Stimulated activated naive CD8-positive, alpha-beta T cell treated with anti-CD3 and anti-CD28 coated beads, Interleukin-15, Interleukin-2, amounts not matched to agents 100 ng/mL and 50 ng/mL, for 24 hours (primary cell): ENCODE results near the gene NUBPL.
"Not testable (repeated sequence)": the region's sequence is repeated elsewhere in the genome, so short reads cannot be mapped to it uniquely, and the experiment has no call there.

ENCODE experiments used
- H3K27ac Mint-ChIP-seq: one replicate; pipeline ENCODE4 v1.8.0; 2021; ENCODE audit warnings: mild to moderate bottlenecking, mixed read lengths
- H3K27me3 Mint-ChIP-seq: one replicate; pipeline ENCODE4 v1.8.0; 2021; ENCODE audit warnings: mixed read lengths
- H3K36me3 Mint-ChIP-seq: one replicate; pipeline ENCODE4 v1.8.0; 2021; ENCODE audit warnings: low read depth, mixed read lengths
- H3K4me1 Mint-ChIP-seq: one replicate; pipeline ENCODE4 v1.8.0; 2021; ENCODE audit warnings: low read depth, mixed read lengths
- H3K4me3 Mint-ChIP-seq: one replicate; pipeline ENCODE4 v1.8.0; 2021; ENCODE audit warnings: mild to moderate bottlenecking, mixed read lengths
- H3K9me3 Mint-ChIP-seq: one replicate; pipeline ENCODE4 v1.8.0; 2021; ENCODE audit warnings: mixed read lengths

Gene NUBPL

DNA sequence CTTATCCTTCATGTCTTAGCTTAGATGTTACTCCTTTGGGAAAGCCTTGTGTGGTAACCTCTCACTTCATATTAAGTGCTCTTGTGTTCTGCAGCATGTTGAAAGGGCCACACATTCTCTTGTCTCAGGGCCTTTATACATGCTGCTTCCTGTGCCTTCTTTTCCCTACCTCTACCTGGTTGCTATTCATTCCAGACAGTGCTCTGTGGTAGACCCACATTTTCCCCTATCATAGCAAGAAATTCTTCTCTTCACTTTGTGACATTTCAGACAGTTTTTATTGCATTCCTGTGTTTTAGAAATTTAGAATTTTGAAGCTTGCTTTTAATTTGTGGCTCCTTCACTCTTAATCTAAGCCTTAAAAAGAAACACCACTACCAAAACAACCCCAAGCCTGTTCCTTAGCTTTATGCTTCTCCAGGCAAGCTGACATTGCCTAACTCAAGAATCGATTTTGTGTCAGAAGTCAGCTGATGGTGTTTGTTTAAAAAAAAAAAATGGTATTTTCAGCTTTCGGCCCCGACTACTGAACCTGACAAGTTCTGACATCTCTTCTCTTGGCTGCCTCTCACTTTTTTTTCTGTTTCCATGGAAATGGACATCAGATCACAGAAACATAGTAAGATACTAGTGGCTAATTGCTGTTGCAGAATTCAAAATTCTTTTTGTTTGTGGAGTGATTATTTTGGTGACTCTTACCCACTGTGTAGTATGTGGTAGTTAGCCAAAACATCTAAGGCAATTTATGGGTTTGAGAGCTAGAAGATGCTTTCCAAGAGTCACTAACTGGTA lies 156.3 kb downstream of the NUBPL start:
- no peaks in the 10 kb centered on the region for H3K4me1 Mint-ChIP-seq
- H3K4me3 Mint-ChIP-seq = no peak overlapping the region
- peaks cover 2% of the 10 kb centered on the region for H3K9me3 Mint-ChIP-seq
- H3K27ac Mint-ChIP-seq = no peak overlapping the region
- no peaks in the 10 kb centered on the region for H3K27me3 Mint-ChIP-seq
- H3K36me3 Mint-ChIP-seq = peaks cover 26% of the 10 kb centered on the region

- Mint-ChIP-seq H3K27me3 (no peaks in the 10 kb centered on the region), H3K9me3 (peaks cover 7% of the 10 kb centered on the region), H3K36me3 (peaks cover 24% of the 10 kb centered on the region), H3K27ac (no peak overlapping the region), H3K4me3 (no peak overlapping the region), H3K4me1 (no peaks in the 10 kb centered on the region)
These were observed 157.4 kb downstream of the NUBPL start for GRCh38 chr14:31718585-31718984.

- Mint-ChIP-seq H3K27me3 (no peaks in the 10 kb centered on the region), H3K4me1 (no peaks in the 10 kb centered on the region), H3K9me3 (peaks cover 7% of the 10 kb centered on the region), H3K4me3 (no peak overlapping the region), H3K36me3 (peaks cover 24% of the 10 kb centered on the region), H3K27ac (no peak overlapping the region)
These were observed 157.8 kb downstream of the NUBPL start for GRCh38 chr14:31718985-31719384.

DNA sequence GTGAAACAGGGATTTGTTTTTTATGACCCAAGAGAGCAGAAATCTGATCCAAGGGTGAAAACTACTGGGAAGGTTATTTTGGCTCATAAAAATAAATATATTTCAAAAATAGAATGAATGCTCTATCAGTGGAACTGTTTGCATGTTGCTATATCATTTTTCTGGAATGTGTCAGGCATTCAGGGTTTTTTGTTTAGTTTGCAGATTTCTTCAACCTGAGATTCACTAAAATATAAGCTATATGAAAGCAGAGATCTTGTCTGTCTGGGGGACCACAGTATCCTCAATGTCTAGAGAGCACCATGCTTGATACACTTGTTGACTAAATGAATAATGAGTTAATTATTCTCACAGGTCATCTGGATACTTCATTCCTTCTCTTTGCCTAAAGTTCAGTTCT lies 165.1 kb downstream of the NUBPL start:
- Mint-ChIP-seq H3K4me3 (no peak overlapping the region), H3K4me1 (no peaks in the 10 kb centered on the region), H3K9me3 (peaks cover 28% of the 10 kb centered on the region), H3K36me3 (peaks cover 46% of the 10 kb centered on the region), H3K27ac (no peak overlapping the region), H3K27me3 (no peaks in the 10 kb centered on the region)

DNA sequence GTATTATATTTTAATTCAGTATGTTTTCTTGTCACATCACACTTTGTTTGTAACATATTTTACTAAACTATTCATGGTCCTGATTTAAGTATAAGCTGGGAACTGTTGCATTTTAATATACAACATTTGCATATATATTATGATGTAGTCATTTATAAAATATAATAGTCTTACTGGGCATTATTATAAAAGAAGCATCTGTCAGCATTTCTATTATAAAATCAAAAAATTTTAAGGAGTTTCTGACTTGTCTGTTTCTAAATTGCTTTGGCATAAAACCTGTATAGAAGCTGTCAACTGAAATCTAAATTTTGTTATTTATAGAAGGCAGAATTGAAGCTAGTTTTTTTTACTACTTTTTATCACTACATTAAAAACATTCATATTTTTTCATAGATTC lies 166.6 kb downstream of the NUBPL start:
- Mint-ChIP-seq H3K36me3 (peaks cover 46% of the 10 kb centered on the region), H3K27me3 (no peaks in the 10 kb centered on the region), H3K27ac (no peak overlapping the region), H3K4me1 (no peaks in the 10 kb centered on the region), H3K4me3 (no peak overlapping the region), H3K9me3 (peaks cover 22% of the 10 kb centered on the region)

DNA sequence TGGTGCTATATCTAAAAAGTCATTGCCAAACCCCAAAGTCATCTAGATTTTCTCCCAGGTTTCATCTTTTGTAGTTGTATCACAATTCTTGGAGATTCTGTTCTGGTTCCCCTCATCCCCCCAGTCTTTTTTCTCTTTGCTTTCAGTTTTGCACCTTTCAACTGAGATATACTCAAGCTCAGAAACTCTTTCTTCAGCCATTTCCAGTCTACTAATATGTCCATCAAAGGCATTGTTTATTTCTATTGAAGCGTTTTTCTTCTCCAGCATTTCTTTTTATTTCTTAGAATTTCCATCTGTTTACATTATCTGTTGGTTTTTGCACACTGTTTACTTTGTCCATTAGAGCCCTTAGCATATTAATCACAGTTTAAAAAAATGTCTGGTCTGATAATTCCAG lies 179.5 kb downstream of the NUBPL start:
- no peak overlapping the region for H3K27ac Mint-ChIP-seq
- H3K4me1 Mint-ChIP-seq = no peaks in the 10 kb centered on the region
- peaks cover 36% of the 10 kb centered on the region for H3K36me3 Mint-ChIP-seq
- H3K27me3 Mint-ChIP-seq = no peaks in the 10 kb centered on the region
- no peak overlapping the region for H3K4me3 Mint-ChIP-seq
- peaks cover 35% of the 10 kb centered on the region for H3K9me3 Mint-ChIP-seq

DNA sequence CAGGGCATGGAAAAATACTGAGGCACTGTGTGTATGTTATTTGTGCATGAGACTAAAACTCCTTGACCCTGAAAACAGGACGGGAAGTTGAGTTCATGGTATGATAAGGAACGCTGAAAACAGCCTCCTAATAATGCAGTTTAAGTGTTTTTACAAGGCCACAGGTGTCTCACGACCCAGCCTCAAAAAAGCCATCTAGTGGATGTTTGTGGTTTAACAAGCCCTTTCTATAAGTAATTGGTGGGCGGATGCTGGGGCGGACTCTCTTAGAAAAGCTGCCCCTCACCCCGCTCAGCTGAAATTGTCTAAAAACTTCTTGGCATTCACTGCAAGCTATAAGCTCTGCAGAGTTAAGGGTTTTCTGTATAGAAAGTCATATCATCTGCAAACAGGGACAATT lies 184.5 kb downstream of the NUBPL start:
- Mint-ChIP-seq H3K27me3 (no peaks in the 10 kb centered on the region), H3K4me1 (no peaks in the 10 kb centered on the region), H3K27ac (no peak overlapping the region), H3K9me3 (peaks cover 53% of the 10 kb centered on the region), H3K4me3 (no peak overlapping the region), H3K36me3 (peaks cover 60% of the 10 kb centered on the region)

DNA sequence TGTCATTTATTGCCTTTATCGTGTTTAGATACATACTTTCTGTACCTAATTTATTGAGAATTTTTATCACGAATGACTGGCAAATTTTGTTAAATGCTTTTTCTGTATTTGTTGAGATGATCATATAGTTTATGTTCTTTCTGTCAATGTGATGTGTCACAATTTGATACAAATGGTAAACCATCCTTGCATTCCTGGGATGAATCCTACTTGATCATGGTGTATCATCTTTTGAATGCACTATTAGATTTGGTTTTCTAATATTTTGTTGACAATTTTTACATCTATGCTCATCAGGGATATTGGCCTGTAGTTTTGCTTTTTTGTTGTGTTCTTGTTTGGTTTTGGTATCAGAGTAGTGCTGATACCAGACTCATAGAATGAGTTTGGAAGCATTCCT lies 185.1 kb downstream of the NUBPL start:
- peaks cover 56% of the 10 kb centered on the region for H3K9me3 Mint-ChIP-seq

DNA sequence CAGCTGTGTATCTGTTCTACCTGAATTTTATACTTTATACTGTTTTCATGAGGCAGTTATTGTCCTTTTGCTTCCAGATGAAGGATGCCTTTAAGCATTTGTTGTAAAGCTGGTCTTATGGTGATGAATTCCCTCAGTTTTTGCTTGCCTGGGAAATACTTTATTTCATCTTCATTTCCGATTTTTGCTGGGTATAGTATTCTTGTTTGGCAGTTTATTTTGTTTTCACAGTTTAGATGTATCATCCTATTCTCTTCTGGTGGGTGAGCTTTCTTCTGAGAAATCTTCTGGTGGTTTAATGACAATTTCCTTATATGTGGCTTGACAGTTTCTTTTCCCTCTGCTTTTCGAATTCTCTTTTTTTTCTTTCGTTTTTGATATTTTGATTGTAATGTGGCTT lies 188.1 kb downstream of the NUBPL start:
- H3K4me3 Mint-ChIP-seq = no peak overlapping the region
- H3K9me3 Mint-ChIP-seq = peaks cover 49% of the 10 kb centered on the region
- no peaks in the 10 kb centered on the region for H3K4me1 Mint-ChIP-seq
- no peak overlapping the region for H3K27ac Mint-ChIP-seq
- no peaks in the 10 kb centered on the region for H3K27me3 Mint-ChIP-seq
- H3K36me3 Mint-ChIP-seq = peaks cover 59% of the 10 kb centered on the region

More for the DNA sequence above, 185.1 kb downstream of the NUBPL start:
- Mint-ChIP-seq H3K27ac (no peak overlapping the region), H3K4me3 (no peak overlapping the region), H3K36me3 (peaks cover 60% of the 10 kb centered on the region), H3K4me1 (no peaks in the 10 kb centered on the region), H3K27me3 (no peaks in the 10 kb centered on the region)

DNA sequence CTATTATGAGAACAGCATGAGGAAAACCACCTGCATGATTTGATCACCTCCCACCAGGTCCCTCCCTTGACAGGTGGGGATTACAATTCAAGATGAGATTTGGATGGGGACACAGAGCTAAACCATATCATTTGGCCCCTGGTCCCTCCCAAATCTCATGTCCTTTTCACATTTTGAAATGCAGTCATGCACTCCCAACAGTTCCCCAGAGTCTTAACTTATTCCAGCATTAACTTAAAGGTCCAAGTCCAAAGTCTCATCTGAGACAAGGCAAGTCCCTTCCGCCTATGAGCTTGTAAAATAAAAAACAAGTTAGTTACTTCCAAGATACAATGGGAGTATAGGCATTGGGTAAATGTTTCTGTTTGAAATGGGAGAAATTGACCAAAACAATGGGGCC lies 189.8 kb downstream of the NUBPL start:
- Mint-ChIP-seq H3K9me3 (peaks cover 42% of the 10 kb centered on the region), H3K36me3 (peaks cover 51% of the 10 kb centered on the region)
- not testable (repeated sequence) for H3K27me3 Mint-ChIP-seq, H3K4me1 Mint-ChIP-seq, H3K27ac Mint-ChIP-seq, H3K4me3 Mint-ChIP-seq

DNA sequence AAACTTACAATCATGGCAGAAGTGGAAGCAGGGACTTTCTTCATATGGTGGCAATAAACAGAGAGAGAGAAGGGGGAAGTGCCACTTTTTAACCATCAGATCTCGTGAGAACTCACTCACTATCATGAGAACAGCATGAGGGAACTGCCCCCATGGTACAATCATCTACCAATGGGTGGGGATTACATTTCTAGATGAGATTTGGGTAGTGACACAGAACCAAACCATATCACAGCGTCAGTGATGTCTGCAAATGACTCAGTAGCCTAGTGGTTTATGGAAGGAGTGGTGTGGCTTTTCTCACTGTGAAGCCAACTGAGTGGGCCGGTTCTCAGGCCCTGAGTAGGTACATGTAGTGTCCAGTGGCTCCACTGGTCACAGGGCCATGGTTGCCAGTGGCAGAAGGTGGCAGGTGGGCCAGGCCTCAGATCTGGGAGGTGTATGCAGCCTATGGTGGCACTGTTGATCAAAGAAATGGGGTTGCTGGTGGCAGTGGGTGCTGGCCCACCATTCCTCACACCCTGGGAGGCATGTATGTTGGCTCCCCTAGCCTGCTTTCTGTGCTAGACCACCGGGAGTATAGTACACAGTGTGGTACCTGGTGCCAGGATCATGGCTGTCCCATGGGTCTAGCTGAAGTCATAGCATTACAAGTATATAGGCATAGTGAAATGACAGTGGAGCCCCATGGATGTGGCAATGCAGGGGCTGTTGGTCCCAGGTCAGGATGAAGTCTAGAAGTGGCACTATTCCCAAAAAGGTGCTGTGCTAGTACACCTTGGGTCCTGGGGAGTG lies 191.9 kb downstream of the NUBPL start:
- Mint-ChIP-seq H3K27me3 (no peaks in the 10 kb centered on the region), H3K4me1 (no peaks in the 10 kb centered on the region), H3K27ac (peak overlapping the region; percentile 34), H3K9me3 (peaks cover 28% of the 10 kb centered on the region), H3K4me3 (no peak overlapping the region), H3K36me3 (peaks cover 36% of the 10 kb centered on the region)

DNA sequence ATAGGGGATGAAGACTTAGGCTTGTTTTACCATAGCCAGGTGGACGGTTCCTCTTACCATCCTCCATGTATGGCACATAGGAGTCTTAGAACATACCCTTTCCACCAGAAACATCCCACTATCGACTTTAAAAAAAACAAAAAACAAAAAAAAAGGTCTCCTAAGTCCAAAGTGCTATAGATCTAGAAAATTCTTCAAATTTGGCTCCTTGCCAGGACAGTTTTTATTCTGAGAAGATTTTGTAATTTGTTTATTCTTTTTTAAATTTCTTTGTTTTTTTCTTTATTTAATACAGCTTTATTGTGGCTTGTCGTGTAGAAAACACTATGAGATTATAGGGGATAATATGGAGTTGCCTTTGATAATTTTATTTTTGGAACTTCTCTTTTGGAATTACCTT lies 197.7 kb downstream of the NUBPL start:
- no peaks in the 10 kb centered on the region for H3K4me1 Mint-ChIP-seq
- H3K27me3 Mint-ChIP-seq = no peaks in the 10 kb centered on the region
- H3K4me3 Mint-ChIP-seq = no peak overlapping the region
- H3K36me3 Mint-ChIP-seq = peaks cover 4% of the 10 kb centered on the region
- H3K9me3 Mint-ChIP-seq = peaks cover 4% of the 10 kb centered on the region
- H3K27ac Mint-ChIP-seq = no peak overlapping the region

DNA sequence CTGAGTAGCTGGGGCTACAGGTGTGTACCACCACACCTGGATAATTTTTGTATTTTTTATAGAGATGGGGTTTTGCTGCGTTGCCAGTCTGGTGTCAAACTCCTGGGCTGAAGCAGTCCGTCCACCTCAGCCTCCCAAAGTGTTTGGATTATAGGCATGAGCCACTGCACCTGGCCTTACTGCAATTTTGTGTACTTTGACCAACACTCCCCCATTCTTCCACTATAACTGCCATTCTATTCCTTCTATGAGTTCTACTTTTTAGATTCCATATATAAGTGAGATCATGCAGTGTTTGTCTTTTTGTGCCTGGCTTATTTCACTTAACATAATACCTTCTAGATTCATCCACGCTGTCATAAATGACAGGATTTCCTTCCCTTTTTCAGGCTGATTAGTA lies 199.1 kb downstream of the NUBPL start:
- H3K36me3 Mint-ChIP-seq = no peaks in the 10 kb centered on the region
- no peaks in the 10 kb centered on the region for H3K9me3 Mint-ChIP-seq
- no peak overlapping the region for H3K27ac Mint-ChIP-seq
- H3K27me3 Mint-ChIP-seq = no peaks in the 10 kb centered on the region
- H3K4me1 Mint-ChIP-seq = no peaks in the 10 kb centered on the region
- H3K4me3 Mint-ChIP-seq = no peak overlapping the region

DNA sequence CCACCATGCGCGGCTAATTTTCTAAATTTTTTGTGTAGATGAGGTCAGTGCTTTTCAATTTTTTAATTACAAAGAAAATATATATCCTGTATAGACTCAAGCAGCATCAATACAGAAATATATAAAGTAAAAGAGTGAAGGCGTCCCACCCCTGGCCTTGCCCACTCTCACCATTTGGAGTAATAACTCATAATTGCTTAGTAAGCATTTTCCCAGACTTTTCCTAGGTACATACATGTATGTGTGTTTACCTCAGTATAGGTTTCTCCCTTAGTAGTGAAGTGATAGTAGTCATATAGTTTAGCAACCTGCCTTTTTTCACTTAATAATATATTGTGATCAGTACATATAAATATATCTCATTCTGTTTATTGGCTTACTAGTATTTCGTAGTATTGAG lies 200.1 kb downstream of the NUBPL start:
- no peak overlapping the region for H3K27ac Mint-ChIP-seq
- H3K36me3 Mint-ChIP-seq = no peaks in the 10 kb centered on the region
- no peaks in the 10 kb centered on the region for H3K9me3 Mint-ChIP-seq
- no peaks in the 10 kb centered on the region for H3K27me3 Mint-ChIP-seq
- no peaks in the 10 kb centered on the region for H3K4me1 Mint-ChIP-seq
- H3K4me3 Mint-ChIP-seq = no peak overlapping the region

- Mint-ChIP-seq H3K4me3 (no peak overlapping the region), H3K4me1 (no peaks in the 10 kb centered on the region), H3K9me3 (no peaks in the 10 kb centered on the region), H3K27me3 (no peaks in the 10 kb centered on the region), H3K27ac (no peak overlapping the region), H3K36me3 (no peaks in the 10 kb centered on the region)
These were observed 201.8 kb downstream of the NUBPL start for GRCh38 chr14:31763041-31763440.
